NCI-H1048 (cell line): ENCODE measurements around the gene THEM4.

Source experiments
- DNase-seq: peaks from one replicate; lab custom pipeline; 2025; lab: John Stamatoyannopoulos, UW

Gene THEM4

GRCh38 chr1:151837884-151838221 lies 71.5 kb downstream of the THEM4 start:
- no peak for DNase-seq

GRCh38 chr1:151837197-151837596 lies 72.1 kb downstream of the THEM4 start:
- no peak for DNase-seq

DNA sequence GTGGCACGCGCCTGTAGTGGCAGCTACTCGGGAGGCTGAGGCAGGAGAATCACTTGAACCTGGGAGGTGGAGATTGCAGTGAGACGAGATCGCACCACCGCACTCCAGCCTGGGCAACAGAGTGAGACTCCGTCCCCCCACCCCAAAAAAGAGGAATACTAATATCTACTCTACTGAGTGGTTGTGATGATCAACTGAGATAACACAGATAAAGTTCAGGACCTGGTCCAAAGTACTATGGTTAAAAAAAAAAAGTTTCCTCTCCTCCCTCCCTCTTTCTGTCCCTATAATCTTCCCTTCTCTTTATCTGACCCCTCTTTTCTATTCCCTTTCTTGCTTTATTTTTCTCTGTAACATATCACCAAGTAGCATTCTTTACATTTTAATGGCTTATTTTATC lies 73.7 kb downstream of the THEM4 start:
- no peak for DNase-seq

GRCh38 chr1:151834239-151834638 lies 75.1 kb downstream of the THEM4 start:
- no peak for DNase-seq

DNA sequence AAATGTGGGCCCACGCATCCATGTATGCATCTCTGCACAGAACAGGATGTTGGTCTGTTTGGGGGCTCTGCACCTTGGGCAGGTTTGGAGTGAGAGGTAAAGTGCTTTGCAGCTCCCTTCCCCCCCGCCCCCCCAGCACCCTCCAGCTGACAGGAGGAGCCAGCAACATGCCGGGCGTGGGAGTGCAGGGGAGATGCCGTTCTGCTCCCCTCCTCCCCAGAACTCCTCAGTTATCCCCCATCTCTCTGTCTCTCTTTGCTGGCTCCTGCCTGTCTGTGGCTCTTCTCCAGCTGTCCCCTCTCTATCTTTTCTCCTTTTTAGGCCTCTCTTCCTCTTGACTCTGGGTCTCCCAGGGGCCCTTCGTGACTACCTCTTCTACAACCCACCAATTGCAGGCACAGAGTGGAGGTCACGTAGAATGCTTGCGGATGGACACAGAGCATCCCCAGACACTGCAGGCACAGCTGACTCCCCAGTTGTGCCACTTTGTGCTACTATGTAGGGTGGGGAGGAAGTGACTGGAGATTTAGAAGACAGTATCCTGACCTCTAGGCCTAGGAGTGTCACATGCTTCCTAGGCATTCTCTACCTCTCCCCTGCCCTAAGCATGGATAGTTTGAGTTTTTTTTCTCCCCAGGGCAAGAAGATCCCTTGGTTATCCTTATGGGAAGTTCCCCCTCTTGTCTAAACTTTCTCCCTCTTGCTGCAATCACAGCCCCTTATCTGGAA lies 76.0 kb downstream of the THEM4 start:
- no peak for DNase-seq

DNA sequence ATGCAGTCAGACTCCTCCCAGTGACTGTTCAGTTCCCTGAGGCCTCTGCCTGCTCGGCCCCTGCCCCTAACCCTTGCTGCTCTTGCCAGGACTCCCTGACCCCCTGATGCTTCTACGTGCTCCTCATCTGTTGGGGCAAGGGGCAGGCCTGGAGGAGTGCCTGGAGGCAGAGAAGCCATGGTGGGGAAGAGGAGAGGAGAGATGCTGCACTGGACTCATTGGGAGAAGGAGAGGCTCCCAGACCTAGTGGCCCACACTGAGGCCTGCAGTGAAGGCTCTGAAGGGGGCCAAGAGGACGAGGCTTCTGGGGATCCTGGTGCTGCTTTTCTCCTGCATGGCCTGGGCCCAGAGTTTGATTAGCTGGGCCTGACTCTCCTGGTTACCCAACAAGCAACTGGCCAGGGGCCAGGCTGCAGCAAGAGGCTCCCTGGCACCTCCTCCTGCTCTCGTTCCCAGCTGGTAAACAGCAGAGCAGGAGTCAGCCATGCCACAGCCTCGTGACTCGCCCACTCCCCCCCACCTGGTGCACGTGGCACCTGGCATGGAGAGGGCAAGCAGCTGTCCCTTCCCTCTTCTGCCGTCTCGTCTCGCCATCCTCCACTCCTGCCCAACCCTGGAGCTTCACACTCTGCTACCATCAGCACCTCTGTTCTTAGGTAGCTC lies 76.9 kb downstream of the THEM4 start:
- DNase-seq: no peak

GRCh38 chr1:151831605-151832004 lies 77.7 kb downstream of the THEM4 start, which contains the start of gene RORC:
RORC (minus strand) TSS chr1:151831802; CDS start chr1:151831764, 38 bp downstream.
- DNase-seq: no peak

- no peak for DNase-seq
These were observed 78.1 kb downstream of the THEM4 start for GRCh38 chr1:151831256-151831591.

GRCh38 chr1:151830055-151830454 lies 79.3 kb downstream of the THEM4 start:
- DNase-seq: no peak

DNA sequence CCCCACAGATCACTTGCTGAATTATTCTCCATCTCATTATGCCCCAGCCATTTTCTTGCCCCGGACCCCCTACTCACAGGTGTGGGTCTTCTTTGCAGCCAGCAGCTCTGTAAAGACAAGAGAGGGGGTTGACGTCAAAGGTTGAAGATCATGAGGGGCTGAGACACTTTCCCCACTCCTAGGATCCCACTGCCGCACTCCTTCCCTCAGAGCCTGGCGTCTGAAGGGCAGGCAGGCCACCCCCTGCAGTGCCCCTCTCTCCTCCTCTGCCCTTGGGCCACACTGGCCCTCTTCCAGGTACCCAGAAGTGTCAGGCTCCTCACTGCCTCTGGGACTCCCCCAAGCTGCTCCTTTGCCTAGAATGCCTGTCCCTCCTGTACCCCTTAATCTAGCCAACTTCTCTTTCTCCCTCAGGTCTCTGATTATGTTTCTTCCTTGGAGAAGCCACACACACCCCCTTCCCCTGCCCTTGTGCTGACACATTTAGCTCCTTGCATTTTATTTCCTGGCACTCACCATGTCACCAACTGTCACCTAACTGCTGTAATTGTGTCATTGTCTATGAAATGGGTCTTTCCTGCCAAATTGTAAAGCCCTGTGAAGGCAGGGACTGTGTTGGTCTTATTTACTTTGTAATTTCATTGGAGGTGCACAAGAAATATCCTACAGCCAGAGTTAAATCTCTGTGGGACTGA lies 79.8 kb downstream of the THEM4 start:
- no peak for DNase-seq

DNA sequence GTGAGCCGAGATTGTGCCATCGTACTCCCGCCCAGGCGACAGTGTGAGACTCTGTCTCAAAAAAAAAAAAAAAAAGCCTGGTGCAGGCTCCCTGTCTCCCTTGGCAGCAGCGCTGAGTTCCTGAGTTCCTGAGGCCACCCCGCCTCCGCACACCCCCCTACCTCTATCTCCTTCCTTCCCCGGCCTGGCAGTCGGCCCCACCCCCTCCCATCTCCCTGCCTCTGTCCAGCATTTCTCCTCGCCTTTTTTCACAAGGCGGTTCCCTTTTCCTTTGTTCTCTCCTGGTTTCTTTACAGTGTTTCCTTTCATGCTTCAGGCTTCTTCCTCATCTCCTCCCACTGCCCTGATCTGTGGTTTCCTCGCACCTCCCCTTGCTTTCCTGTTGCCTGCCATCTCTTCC lies 80.4 kb downstream of the THEM4 start:
- no peak for DNase-seq

DNA sequence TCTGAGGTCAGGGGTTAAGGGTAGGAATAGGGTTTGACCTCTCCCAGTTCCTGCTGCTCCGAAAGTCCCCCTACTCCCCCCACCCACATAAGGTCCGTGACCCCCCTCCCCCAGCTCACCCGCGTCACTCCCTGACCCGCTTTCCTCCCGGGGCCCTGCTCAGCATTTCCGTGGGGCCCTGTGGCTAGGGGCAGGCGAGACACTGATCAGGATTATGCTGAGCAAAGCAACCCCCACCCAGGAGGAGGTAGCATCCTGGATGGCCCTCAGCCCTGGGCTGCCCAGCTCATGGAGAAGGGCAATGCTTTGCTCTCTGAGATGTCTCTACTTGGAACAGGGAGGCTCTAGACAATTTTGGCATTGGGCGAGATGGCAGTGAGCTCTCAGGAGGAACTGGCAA lies 81.5 kb downstream of the THEM4 start:
- DNase-seq: no peak

GRCh38 chr1:151825751-151826660 lies 83.3 kb downstream of the THEM4 start:
- no peak for DNase-seq

GRCh38 chr1:151825204-151825603 lies 84.1 kb downstream of the THEM4 start:
- no peak for DNase-seq
